WERI-Rb-1 (cell line): ENCODE measurements around the gene DPF3.

Experiments used
- DNase-seq: peaks from one replicate; pipeline ENCODE4 v3.0.0-alpha.2; 2020
- H3K27ac ChIP-seq: fragments of 250-450 bp; sonication (Bioruptor Pico); 2 replicates; pipeline ENCODE4 v1.5.1; 2020; ENCODE audit warnings: mild to moderate bottlenecking, moderate library complexity
- H3K27me3 ChIP-seq: fragments of 250-450 bp; sonication (Bioruptor Pico); 2 replicates; pipeline ENCODE4 v1.5.1; 2021; ENCODE audit warnings: mild to moderate bottlenecking, low read depth, moderate library complexity; ENCODE audit not compliant: insufficient read depth, severe bottlenecking
- H3K36me3 ChIP-seq: fragments of 250-450 bp; sonication (Bioruptor Pico); 2 replicates; pipeline ENCODE4 v1.5.1; 2020; ENCODE audit warnings: mild to moderate bottlenecking, moderate library complexity
- H3K4me3 ChIP-seq: 2 replicates; pipeline ENCODE4 v1.5.1; 2011; ENCODE audit warnings: low read depth, mild to moderate bottlenecking, control low read depth, low read length
- H3K9me3 ChIP-seq: fragments of 250-450 bp; sonication (Bioruptor Pico); 2 replicates; pipeline ENCODE4 v1.5.1; 2021; ENCODE audit warnings: mild to moderate bottlenecking, moderate library complexity; ENCODE audit not compliant: severe bottlenecking
- CTCF ChIP-seq: IDR thresholded peaks from 2 replicates; pipeline ENCODE4 v1.5.1; 2011; ENCODE audit warnings: low read depth, mild to moderate bottlenecking, control low read depth, inconsistent platforms, low read length

Gene DPF3

GRCh38 chr14:72882463-72882862 is 11.4 kb downstream of the DPF3 start:
- no peaks in the 10 kb centered on the region for H3K27me3 ChIP-seq
- H3K27ac ChIP-seq, result no peak overlapping the region
- H3K4me3 ChIP-seq, result no peak overlapping the region
- TF ChIP-seq CTCF, result no peak
- H3K9me3 ChIP-seq, result no peaks in the 10 kb centered on the region
- H3K36me3 ChIP-seq, result no peaks in the 10 kb centered on the region
- DNase-seq, result no peak

GRCh38 chr14:72882047-72882446 is 11.9 kb downstream of the DPF3 start:
- TF ChIP-seq CTCF, result no peak
- no peaks in the 10 kb centered on the region for H3K27me3 ChIP-seq
- H3K9me3 ChIP-seq, result no peaks in the 10 kb centered on the region
- no peak overlapping the region for H3K27ac ChIP-seq
- no peak overlapping the region for H3K4me3 ChIP-seq
- no peaks in the 10 kb centered on the region for H3K36me3 ChIP-seq
- DNase-seq, result no peak

GRCh38 chr14:72881543-72881942 is 12.4 kb downstream of the DPF3 start:
- Histone ChIP-seq H3K36me3 (no peaks in the 10 kb centered on the region), H3K9me3 (no peaks in the 10 kb centered on the region), H3K27me3 (no peaks in the 10 kb centered on the region), H3K4me3 (no peak overlapping the region), H3K27ac (no peak overlapping the region)
- no peak for TF ChIP-seq CTCF
- no peak for DNase-seq

- DNase-seq, result no peak
- H3K27ac ChIP-seq, result no peak overlapping the region
- H3K4me3 ChIP-seq, result no peak overlapping the region
- TF ChIP-seq CTCF, result no peak
- no peaks in the 10 kb centered on the region for H3K9me3 ChIP-seq
- H3K27me3 ChIP-seq, result no peaks in the 10 kb centered on the region
- no peaks in the 10 kb centered on the region for H3K36me3 ChIP-seq
Measured at GRCh38 chr14:72880820-72881219, 13.1 kb downstream of the DPF3 start.

GRCh38 chr14:72880164-72880563 is 13.7 kb downstream of the DPF3 start:
- no peak for TF ChIP-seq CTCF
- Histone ChIP-seq H3K27ac (no peak overlapping the region), H3K9me3 (no peaks in the 10 kb centered on the region), H3K36me3 (no peaks in the 10 kb centered on the region), H3K27me3 (no peaks in the 10 kb centered on the region), H3K4me3 (no peak overlapping the region)
- no peak for DNase-seq

- TF ChIP-seq CTCF, result no peak
- Histone ChIP-seq H3K27ac (no peak overlapping the region), H3K4me3 (no peak overlapping the region), H3K27me3 (no peaks in the 10 kb centered on the region), H3K36me3 (no peaks in the 10 kb centered on the region), H3K9me3 (no peaks in the 10 kb centered on the region)
- DNase-seq, result no peak
Measured at GRCh38 chr14:72879431-72879830, 14.5 kb downstream of the DPF3 start.
